Hematopoietic multipotent progenitor cell (in vitro differentiated cells): ENCODE measurements around the gene RTN4RL1. TPM values are rescaled to one million over a fixed set of nuclear protein-coding genes. Genes with fewer than 3 reads are reported as not detected.

ENCODE experiments used
- DNase-seq, 3 donors: peaks; one replicate each; pipeline ENCODE4 v3.0.0-alpha.2; 2011 to 2015; ENCODE audit warnings: low read depth in 2 of 3, low spot score in 2 of 3
- total RNA-seq: library from RNA; depleted of rRNA; stranded (reverse); fragments of >200 nt; gene quantifications from one replicate; pipeline ENCODE4 v1.2.3, GENCODE V29; 2012

RTN4RL1 gene
- total RNA-seq, 1 donor = 1.6 TPM

- no peak for DNase-seq
These were observed 91.0 kb downstream of the RTN4RL1 start for GRCh38 chr17:1933875-1934715.

GRCh38 chr17:1931844-1932579, 93.1 kb downstream of the RTN4RL1 start:
- DNase-seq = no peak

DNA sequence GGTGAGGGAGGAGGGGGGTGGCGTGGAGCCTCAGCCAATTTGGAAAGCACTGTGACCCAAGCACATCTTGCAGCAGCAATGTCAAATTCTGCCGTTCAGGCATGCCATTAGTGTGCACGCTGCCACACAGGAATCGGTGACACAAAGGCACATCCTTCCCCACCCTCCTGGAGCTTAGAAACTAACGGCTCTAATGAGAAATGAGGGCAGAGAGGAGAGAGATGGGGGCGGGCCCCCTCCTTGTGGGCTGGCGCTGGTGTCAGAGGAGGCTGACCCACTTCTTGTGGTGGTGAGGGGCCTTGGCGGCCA, 94.8 kb downstream of the RTN4RL1 start:
- no peak for DNase-seq

DNA sequence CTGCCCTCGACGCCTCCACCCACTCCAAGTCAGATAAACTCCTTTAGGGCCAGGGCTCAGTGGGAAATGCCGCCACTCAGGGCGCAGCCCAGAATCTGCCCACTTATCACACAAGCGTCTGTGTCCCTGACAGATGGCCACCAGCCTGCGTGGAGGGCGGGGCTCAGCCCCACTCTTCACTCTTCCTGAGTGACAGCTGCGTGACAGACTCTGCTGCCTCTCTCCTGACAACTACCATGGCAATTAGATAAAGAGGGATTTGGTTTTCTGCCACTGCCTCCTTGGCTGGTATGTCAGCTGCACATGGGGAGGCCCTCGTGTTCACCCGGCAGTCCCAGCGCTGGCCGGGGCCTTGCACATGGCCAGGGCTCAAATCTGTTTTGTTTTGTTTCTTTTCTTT, 96.2 kb downstream of the RTN4RL1 start:
- no peak for DNase-seq

DNA sequence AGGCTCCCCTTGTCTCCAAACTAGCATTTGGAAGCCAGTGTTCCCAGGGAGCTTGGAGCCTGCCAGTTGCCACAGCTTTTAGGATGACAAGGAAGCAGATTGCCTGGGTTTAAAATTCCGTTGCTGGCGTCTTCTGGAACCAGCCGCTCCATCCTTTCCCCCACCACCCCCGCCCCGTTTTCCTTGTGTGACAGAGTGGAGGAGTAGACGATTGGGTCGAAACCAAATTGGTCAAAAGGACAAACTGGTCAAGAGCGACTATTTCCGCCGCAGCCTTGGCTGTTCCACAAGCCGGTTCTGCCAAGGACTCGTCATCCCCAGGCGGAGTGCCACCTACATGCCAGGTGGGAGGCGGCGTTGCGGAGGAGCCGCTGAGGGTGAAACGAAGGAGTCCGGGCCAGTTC, 104.2 kb downstream of the RTN4RL1 start:
- no peak for DNase-seq

DNA sequence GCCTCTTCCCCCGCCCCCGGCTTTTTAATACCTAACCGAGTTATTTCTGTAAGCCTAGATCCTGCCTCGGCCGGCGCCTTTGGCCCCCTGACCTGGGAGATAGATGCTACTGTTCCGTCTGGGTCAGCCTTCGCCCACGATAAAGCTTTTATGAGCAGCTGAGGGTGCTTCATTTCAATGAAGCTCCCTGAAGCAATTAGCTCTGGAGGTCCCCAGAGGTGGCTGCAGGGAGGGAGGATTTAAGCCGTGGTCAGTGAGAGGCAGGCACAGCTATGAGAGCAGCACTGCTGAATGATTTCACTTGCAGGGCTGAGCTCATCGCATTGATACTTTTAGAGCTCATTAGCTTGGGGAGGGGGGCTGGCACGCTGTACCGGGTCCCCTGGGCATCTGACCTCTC, 105.9 kb downstream of the RTN4RL1 start:
- no peak for DNase-seq

DNA sequence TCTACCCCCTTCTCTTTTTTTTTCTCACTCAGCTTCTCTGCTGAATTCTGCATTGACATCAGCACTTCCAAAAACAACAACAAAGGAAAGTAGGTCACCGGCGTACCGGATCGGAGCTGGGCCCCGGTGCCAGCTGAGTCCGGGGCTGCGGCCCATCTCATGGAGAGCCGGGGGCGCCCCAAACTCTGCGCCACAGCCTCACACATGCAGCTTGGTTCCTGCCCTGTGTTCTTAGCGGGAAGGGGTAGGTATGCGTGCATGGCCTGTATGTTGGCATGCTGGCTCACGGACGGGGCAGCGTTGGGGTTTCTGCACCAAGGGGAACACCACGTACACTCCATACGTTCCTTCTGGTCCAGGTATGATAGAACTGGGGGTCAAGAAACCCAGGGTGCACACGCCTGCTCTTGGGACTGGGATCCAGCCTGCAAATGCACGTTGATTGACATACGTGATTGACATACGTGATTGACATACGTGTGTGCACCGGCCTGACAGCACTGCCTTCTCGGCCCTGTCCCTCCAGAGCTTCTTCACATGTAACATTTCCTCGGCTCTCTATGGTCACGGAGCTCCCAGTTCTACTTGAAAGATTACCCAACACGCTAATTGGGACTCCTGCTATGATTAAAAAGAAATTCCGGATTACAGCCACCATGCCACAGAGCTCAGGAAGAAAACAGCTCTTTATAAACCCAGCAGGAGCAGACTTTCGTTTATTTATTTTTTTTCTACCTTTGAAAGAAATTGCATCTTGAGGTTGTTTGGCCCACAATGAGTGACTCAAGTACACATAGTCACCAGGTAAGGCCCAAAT, 106.6 kb downstream of the RTN4RL1 start:
- no peak for DNase-seq

DNA sequence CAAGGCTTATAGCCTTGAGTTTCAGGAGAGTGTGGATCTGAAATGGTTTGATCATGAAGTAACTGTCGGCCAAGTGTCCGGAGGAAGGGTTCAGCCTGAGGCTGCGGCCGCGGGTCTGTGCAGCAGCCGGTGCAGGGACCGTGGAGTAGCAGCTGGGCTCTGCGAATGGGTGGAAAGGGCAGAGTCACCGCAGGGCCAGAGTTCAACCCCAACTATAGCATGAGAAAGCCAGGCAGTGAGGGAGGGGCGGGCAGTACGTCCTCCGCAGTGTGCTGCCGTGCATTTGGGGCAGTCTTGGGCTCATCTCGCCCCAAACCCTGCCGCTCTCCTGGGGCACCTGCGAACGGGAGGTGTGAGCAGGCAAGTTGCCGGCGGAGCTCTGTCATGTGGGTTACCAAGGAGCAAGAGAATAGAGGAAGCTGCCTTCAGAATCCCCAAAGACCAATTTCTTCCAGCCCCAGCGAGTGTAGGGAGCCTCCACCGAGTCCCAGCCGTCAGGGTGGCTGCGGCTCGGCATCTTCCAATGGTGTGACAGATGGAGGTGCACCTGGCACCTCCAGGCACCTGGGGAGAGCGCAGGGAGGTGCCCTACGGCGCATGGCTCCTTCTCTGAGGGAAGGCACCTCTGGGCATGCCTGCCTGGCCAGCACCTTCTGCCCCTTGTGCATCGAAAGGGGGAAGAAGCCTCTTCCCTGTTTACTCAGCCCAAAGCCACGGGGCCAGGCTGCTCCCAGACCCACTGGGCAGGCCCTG, 108.0 kb downstream of the RTN4RL1 start:
- no peak for DNase-seq

DNA sequence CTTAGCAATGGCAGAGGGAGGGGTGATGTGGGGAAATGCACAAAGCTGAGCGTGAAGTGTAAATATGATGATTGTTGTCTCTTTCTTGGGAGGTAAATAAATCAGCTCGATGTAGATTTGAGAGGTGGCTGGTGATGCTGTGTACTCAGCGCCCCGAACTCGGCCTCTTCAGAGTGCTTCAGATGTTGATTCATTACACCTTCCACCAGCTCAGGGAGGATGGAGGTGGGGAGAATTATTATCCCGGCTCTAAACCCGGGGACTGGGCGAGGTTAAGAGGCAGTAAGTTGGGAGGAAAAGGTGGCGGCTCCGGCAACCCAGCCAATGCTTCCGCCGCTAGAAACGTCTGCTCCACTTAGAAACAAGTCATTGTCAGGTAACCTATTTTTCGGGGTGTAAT, 108.8 kb downstream of the RTN4RL1 start:
- no peak for DNase-seq

DNA sequence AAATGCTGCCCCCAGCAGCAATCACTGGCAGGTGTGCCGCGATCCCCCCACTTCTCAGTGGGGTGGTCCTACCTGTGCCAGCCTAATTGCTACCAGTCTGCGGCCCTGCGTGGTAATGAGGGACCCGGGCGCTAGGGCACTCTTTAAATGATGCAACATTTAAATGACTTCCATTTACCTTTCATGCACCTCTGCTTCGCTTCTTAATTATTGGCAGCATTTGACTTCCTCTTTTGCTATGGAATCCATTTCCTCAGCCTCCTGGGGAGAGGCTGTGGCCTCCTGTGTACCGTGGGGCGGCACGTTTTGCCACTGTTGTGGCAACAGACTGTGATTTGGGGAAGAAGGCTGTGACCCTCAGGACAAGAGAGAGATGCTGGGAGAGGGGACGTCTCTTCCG, 109.2 kb downstream of the RTN4RL1 start:
- DNase-seq = peak in 2 of 3 donors; percentile 40 to 76

- DNase-seq = peak in 2 of 3 donors; percentile 25 to 82
These were observed 110.5 kb downstream of the RTN4RL1 start for GRCh38 chr17:1914661-1915083.

DNA sequence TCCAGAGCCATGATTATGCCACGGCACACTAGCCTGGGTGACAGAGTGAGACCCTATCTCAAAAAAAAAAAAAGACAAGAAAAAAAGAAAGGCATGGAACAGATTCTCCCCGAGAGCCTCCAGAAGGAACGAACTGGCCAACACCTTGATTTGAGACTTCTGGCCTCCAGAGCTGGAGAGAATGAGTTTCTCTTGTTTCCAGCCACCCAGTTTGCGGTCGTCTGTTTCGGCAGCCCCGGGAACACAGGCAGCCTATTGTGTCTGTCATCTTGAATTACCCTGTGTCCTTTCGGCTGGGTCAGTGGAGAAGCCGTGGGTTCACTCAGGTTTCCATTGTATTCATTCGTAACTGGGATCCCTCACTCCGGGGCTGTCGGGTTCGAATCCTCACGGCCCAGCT, 111.4 kb downstream of the RTN4RL1 start:
- DNase-seq = no peak

DNA sequence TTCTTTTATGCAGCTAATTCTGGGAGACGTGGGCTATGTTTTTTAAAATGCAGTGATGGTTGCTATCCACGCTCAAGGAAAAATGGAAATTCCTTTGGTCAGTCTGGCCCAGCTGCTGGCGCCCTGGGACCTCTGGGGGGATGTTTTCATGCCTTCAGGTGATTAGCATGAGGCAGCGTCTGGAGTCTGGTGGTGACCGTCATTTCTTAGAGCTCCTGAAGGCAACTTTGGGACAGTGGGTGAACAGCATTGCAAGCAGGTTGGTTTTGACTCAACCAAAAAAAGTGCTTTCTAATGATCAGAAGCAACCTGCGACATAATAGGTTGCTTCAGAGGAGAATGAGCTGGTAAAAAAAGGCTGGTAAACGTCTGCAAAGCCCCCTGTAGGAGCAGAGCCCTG, 113.0 kb downstream of the RTN4RL1 start:
- no peak for DNase-seq

- no peak for DNase-seq
These were observed 115.1 kb downstream of the RTN4RL1 start for GRCh38 chr17:1909985-1910384.

- DNase-seq = peak in 2 of 3 donors; percentile 59 to 80
These were observed 116.3 kb downstream of the RTN4RL1 start for GRCh38 chr17:1908699-1909309.

GRCh38 chr17:1907909-1908698, 117.0 kb downstream of the RTN4RL1 start:
- DNase-seq = peak in 2 of 3 donors; percentile 39 to 60

DNA sequence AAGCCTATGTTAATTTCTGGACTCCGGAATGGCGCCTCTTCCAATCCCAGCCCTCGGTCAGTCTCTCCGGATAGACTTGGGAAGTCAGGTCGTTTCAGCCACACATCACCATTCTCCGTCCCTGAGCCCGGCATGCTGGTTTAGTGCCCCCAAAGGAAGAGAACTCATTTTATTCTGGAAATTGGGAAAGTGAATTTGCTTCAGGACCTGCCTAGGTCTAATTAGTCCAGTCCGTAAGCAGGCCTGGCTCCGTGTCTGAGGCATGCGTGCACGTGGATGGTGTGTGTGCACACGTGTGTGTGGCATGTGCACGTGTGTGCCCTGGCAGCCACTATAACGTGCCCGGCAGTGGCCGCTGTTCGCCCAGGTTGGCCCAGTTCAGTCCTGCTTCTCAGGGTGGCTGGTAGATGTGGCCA, 117.9 kb downstream of the RTN4RL1 start:
- no peak for DNase-seq

DNA sequence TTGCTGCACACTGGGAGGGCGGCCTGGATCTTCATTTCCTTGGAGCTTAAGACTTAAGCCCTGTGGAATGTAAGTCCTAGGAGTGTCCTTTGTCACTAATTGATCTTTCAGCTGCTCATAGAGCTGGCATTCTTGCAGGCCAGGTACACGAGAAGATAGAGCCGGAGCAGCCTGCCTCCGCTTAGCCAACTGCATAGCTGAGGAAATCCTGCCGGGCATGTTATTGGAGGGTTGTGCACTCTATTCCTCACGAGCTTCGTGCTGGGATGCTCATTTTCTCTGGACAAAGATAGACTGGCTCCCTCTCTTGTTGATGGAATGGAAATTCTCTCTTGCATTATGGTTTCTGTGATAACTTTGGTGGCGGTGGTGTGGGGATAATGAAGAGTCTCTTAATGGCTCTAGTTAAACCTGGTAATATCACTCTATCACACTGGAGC, 118.5 kb downstream of the RTN4RL1 start:
- no peak for DNase-seq

GRCh38 chr17:1905190-1905913, 119.8 kb downstream of the RTN4RL1 start:
- no peak for DNase-seq
